Endometrium (tissue), 2 donors: ENCODE results near the gene FAM98B.

Experiments
- FAIRE-seq: peaks from 2 replicates; lab custom pipeline; 2012; peaks lifted over from hg19 to GRCh38; lab: Jason Lieb, UNC
- donor health status: control.
- donor health status: control.

Gene FAM98B

GRCh38 chr15:38461066-38461833 lies 7.3 kb downstream of the FAM98B start:
- FAIRE-seq, result no peak

DNA sequence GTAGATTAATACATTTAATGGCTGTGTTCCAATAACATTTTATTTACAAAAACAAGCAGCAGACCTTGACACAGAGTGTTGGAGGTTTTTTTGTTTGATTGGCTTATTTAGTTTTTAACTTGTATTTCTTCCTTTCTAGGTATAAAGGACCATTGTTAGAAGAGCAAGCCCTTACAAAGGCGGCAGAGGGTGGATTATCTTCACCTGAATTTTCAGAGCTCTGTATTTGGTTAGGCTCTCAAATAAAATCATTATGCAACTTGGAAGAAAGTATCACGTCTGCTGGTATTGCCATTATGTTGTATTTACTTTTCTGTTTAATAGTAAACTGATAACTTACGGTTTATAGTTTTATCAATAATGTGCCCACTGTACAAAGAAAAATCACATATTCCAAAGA lies 10.0 kb downstream of the FAM98B start:
- FAIRE-seq, result no peak

DNA sequence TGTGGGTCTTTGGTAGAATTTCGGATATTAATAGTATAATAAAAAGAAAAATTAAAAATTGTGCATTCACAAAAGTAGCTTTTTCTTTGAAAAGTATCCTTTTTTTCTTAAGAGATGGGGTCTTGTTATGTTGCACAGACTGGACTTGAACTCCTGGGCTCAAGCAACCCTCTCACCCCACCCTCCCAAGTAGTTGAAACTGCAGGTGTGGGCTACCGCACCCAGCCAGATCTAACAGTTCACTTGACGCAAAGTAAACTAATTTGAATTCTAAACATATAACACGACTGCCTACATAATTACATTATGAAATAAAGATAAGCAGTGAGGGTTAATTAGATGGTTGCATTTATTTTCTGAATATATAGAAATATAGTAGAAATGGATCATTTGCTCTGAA lies 10.7 kb downstream of the FAM98B start:
- no peak for FAIRE-seq

DNA sequence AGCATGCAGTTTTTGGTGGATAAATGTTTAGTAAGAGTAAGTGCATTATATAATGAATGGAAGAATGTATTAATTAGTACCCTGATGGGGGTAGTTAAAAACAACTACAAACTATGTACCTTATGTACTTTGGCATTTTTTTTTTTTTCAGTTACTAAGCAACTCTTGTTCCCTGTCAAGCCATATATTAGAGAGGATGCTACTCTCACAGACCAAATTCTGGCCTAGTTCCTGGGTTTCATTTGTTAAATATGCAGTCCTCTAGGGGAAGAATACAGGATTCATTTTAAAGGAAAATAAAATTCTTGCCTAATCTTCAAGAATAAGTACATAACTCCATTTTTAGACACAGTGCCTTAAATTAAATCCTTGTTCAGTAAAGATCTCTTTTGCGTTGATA lies 16.9 kb downstream of the FAM98B start:
- no peak for FAIRE-seq

GRCh38 chr15:38471974-38472373 lies 18.0 kb downstream of the FAM98B start:
- FAIRE-seq, result no peak

DNA sequence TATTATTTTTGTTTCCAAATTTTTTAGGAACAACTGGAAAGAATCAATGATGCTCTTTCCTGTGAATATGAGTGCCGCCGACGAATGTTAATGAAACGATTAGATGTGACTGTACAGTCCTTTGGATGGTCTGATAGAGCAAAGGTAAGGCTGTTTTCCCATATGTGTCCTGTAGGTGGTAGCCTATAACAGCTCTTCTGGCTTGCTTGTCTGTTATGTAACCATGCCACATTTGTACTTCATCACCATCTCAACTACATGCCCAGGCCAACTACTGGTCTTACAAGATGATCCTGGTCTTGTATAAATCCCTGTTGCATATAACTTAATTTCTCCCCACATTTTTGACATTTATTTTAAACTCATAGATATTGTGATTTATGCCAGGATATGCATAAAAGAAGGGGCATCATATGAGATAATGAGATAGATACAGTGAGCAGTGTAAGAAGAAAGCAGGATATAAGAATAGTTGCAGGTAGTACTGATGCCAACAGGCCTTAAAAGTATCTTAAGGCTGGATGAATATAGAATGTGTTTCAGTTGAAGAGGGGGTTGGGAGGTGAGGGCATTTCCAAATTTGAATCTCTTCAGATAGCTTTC lies 20.3 kb downstream of the FAM98B start:
- no peak for FAIRE-seq

GRCh38 chr15:38475361-38475760 lies 21.4 kb downstream of the FAM98B start:
- FAIRE-seq, result no peak

GRCh38 chr15:38476120-38476519 lies 22.2 kb downstream of the FAM98B start:
- FAIRE-seq, result no peak

- FAIRE-seq, result no peak
These were observed 23.7 kb downstream of the FAM98B start for GRCh38 chr15:38477637-38478036.

DNA sequence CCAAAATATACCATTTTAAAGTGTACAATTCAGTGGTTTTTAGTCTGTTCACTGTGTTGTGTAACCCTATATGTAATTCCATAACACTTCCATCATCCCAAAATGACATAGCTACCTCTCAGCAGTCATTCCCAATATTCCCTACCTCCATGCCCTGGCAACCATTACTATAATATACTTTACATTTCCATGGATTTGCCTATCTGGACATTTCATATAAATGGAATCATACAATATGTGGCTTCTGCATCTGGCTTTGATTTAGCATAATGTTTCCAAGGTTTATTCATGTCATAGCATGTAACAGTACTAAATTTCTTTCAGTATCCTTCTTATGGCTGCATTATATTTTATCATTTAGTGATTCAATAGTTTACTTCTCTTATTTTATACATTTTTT lies 25.3 kb downstream of the FAM98B start:
- FAIRE-seq, result no peak

DNA sequence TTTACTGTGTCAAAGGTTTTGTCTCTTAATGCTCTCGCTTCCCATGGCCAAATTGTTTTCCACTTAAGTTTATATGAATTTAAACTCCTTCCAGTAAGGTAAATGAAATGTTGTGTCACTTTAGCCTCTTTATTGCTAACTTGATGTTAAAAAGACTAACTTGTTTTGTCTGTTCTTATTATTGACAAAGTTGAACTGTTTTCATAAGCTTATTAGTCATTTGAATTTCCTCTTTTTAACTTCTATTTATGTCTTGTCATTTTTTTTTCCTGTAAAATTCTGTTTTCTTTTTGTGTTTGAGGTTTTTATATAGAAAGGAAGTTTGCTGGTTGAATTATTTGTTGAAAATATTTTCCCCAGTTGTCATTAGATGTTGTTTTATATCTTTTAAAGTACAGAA lies 25.8 kb downstream of the FAM98B start:
- peak; percentile 37 for FAIRE-seq

DNA sequence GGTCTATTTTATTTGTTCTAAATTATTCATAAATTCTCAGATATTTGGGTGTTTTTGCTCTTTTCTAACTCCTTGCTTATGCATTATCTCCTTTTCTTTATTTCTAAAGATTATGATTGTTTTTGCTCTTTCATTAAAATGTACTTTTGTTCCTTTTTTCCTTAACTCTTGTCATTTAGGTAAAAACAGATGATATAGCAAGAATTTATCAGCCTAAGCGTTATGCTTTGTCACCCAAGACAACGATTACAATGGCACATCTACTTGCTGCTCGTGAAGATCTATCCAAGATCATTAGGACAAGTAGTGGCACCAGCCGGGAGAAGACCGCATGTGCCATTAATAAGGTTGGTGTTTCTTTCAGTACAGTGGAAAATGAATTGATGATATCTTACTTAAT lies 27.2 kb downstream of the FAM98B start:
- FAIRE-seq, result no peak

DNA sequence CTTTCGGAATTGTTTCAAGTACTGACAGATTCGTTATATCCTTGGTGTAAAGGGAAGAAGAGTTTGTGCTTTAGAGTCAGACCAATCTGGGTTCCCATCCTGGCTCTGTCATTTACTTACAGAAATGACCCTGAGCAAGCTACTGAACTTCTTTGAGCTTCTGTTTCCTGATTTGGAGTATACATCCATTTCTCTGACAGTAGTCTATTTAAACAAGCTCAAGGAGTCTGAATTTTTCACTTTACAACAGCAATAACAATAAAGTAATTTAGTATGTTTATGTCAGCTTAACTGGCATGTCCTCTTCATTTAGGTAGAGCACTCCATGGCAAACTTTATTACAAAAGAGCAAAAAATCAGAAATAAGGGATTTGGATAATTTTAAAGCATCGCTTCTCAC lies 27.8 kb downstream of the FAM98B start:
- FAIRE-seq, result no peak

GRCh38 chr15:38482572-38482971 lies 28.6 kb downstream of the FAM98B start:
- no peak for FAIRE-seq

DNA sequence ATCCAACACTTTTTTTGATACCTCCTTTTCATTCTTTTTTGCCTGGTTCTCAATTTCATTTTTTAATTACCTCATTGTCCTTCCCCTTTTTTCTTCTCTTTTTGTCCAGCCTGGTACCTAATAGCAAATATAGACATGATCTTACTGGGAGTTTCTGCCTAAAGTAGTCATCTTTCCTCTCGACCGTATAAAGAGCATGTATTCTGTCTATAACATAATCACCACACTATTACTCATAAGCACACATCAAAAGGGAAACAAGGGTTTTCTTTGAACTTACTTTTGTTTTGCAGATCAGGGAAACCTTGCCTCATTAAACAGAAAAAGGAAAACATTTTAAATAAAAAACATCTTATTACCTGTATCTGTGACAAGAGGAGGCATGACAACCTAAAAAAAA lies 33.0 kb downstream of the FAM98B start:
- FAIRE-seq, result no peak

GRCh38 chr15:38487378-38487777 lies 33.5 kb downstream of the FAM98B start:
- no peak for FAIRE-seq

DNA sequence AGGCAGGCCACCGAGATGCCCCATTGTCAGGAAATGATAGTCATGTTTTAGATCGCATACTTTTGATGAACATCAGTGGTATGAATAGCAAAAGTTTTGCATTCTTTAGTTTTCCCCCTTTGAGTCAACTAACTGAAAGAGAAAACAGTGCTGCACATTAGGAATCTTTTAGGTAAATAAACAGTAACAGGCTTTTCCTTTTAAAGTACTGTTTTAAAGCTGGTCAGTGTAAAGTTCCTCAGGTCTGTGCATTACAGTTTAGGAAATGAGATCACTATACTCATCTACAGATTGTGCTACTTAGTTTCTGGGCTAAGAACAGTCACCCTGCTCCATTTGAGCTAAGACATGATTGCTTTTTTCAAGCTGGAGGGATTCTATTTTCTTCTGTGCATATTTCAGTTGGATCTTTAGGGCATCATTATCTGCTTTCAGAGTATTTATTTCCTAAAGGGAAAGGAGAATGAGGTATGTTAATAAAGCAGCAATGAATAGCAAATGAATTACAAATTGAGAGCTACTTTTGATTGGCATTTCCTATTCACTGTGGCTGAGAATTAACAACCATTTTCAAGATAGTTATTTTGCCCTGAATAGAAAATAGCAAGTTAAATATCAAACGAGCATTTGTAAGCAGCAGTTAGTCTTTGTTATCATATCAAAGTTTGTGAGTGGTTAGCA lies 36.5 kb downstream of the FAM98B start:
- no peak for FAIRE-seq

DNA sequence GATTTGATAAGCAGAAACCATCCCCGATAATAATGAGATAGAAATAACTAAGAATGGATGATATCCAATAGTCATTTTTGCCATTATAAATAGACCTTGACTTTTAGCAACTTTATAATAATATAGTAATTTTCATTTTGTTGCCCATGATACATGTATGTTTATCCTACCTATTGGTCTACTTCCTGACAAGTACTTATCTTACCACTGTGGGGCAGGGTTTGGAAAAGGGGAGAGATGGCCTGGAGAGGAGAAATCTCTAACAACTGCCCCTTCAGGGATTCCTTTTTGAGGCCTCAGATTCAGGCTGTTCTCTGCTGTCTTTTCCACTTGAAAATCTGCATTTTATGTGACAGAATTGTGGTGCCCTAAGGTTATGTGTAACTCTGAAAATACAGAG lies 42.2 kb downstream of the FAM98B start:
- FAIRE-seq, result no peak

- FAIRE-seq, result no peak
These were observed 45.7 kb downstream of the FAM98B start for GRCh38 chr15:38499651-38500050.

DNA sequence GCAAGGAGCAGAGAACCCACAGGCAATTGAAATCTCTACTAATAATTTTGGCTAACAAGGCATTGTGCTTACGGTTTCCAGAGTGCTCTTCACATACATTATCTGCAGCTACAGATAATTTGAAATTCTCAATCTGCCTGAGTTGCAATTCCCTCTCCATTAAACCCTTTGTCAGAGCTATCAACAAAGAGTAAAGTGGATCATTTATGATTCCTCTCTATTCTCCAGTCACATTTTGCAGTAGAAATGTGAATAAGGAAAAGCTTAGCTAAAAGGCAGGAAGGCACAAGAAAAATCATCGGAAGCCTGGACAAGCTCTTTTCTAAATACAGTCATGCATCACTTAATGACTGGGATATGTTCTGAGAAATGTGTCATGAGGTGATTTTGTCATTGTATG lies 49.6 kb downstream of the FAM98B start:
- no peak for FAIRE-seq

GRCh38 chr15:38504680-38505467 lies 50.9 kb downstream of the FAM98B start:
- FAIRE-seq, result no peak

DNA sequence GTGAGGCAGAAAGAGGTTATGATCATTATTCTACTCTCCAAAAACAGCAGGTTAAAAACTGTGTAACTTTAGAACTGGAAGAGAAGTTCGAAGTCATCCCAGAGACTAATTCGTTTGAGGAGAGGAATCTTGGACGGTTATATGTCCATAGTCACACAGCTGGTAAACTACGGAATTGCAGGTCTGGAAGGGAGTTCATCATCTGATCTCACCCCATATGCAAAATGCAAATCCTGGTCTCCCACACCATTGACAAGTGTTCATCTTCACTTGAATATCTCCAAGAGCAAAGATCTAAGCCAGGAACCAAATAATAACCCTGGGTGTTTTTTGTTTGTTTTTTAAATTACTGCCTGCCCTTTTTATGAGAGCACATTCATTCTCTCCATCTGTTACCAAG lies 53.1 kb downstream of the FAM98B start:
- FAIRE-seq, result no peak

DNA sequence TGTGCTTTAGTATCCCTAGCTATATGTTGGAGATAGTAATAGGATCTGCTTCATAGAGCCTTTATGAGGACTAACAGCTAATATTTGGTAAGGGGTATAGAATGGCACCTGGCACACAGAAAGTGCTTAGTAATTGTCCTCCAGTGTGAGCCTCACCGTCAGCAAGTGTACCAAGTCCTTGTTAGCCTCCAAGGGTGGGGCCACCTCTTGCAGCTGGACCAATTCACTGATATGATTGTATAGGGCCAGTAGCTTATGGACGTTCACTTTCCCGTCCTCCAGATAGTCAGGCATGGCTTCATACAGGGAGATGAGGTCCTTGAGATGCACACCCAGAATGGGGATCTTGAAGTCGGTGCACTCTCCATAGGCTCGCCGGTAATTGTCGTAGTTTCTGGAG lies 53.6 kb downstream of the FAM98B start:
- no peak for FAIRE-seq
